DOHH2 (cell line): ENCODE data around the gene TMEM114.

Experiments used
- H3F3A ChIP-seq: fragments of 200-600 bp; sonication (generic), shearing (Covaris generic); 2 replicates; pipeline ENCODE4 v1.6.0; 2016; ENCODE audit warnings: antibody characterized with exemption, mild to moderate bottlenecking; ENCODE audit not compliant: control insufficient read depth, insufficient read depth
- H3K27ac ChIP-seq: fragments of 200-600 bp; sonication (generic); 2 replicates; pipeline ENCODE4 v1.5.1; 2014; ENCODE audit warnings: low read depth, mild to moderate bottlenecking, low read length, moderate library complexity
- H3K27me3 ChIP-seq: fragments of 200-600 bp; sonication (generic); 2 replicates; pipeline ENCODE4 v1.6.1; 2014; ENCODE audit warnings: mild to moderate bottlenecking, low read length, mixed read lengths; ENCODE audit not compliant: control insufficient read depth
- H3K36me3 ChIP-seq: fragments of 200-600 bp; sonication (generic); 2 replicates; pipeline ENCODE4 v1.6.1; 2014; ENCODE audit warnings: mild to moderate bottlenecking, low read length, moderate library complexity, mixed read lengths; ENCODE audit not compliant: control insufficient read depth
- H3K4me1 ChIP-seq: fragments of 200-600 bp; sonication (generic); 2 replicates; pipeline ENCODE4 v1.6.1; 2014; ENCODE audit warnings: mild to moderate bottlenecking, low read length, mixed read lengths; ENCODE audit not compliant: control insufficient read depth
- H3K4me2 ChIP-seq: fragments of 200-600 bp; sonication (generic); 2 replicates; pipeline ENCODE4 v1.6.0; 2014; ENCODE audit warnings: mild to moderate bottlenecking, low read length, moderate library complexity
- H3K4me3 ChIP-seq: fragments of 200-600 bp; sonication (generic); 2 replicates; pipeline ENCODE4 v1.5.1; 2014; ENCODE audit warnings: mild to moderate bottlenecking, low read length, mixed read lengths
- H3K79me2 ChIP-seq: fragments of 200-600 bp; sonication (generic); 2 replicates; pipeline ENCODE4 v1.6.1; 2014; ENCODE audit warnings: mild to moderate bottlenecking, low read length, mixed read lengths; ENCODE audit not compliant: control insufficient read depth
- H3K9me2 ChIP-seq: fragments of 200-600 bp; sonication (generic); replicated peaks from 2 replicates; pipeline ENCODE4 v1.6.1; 2014; ENCODE audit warnings: mild to moderate bottlenecking, low read length, mixed read lengths; ENCODE audit not compliant: control insufficient read depth
- H3K9me3 ChIP-seq: fragments of 200-600 bp; sonication (generic); 2 replicates; pipeline ENCODE4 v1.6.1; 2014; ENCODE audit warnings: antibody characterized with exemption, low read length, mixed read lengths; ENCODE audit not compliant: control insufficient read depth, insufficient read depth
- H4K20me1 ChIP-seq: fragments of 200-600 bp; sonication (generic); 2 replicates; pipeline ENCODE4 v1.6.0; 2014; ENCODE audit warnings: low read depth, mild to moderate bottlenecking, antibody characterized with exemption, low read length, moderate library complexity; ENCODE audit not compliant: control insufficient read depth, insufficient read depth
- CTCF ChIP-seq: fragments of 200-600 bp; sonication (generic); IDR thresholded peaks from one replicate; pipeline ENCODE4 v1.5.1; 2014; ENCODE audit warnings: antibody characterized with exemption, mild to moderate bottlenecking, low read depth, low read length; ENCODE audit not compliant: poor library complexity, severe bottlenecking
- EZH2phosphoT487 ChIP-seq: fragments of 200-600 bp; sonication (generic); IDR thresholded peaks from 2 replicates; pipeline ENCODE4 v1.6.1; 2017; ENCODE audit warnings: borderline replicate concordance, mild to moderate bottlenecking, antibody characterized with exemption, low read length, moderate library complexity, mixed read lengths

Gene TMEM114

DNA sequence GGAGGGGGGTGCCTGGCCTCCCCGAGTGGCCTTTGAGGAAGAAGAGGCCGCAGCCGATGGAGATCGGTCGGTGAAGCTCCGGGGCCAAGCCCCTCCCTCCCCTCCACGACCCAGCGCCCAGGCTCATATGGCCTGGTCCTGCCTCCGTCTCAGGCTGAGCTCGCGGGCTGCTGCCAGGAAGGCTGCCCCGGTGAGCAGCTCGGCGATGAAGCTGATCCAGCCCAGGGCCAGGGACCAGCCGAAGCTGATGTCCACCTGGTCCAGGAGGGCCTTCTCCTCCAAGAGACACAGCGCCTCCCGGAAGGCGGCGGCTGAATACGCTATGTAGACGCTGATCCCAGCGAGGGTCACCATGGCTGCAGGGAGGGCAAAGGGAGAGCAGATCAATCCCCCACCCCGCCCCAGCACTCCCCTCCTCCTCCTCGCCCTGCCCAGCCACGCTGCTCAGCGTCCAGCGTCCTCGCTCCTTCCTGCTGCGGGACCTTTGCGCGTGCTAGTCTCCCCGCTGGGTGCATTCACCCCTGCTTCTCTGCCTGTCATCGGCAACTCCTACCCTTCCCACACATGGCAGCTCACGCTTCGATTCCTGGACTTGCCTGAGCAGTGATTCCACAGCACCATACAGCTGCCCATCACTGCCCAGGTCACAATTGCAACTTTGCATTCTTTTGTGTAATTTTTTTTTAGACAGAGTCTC, 20.5 kb downstream of the TMEM114 start:
- Histone ChIP-seq H3K9me3 (no peaks in the 10 kb centered on the region), H3F3A (0 out of 2 replicates have a peak, but pooled peaks cover 3% of the 10 kb centered on the region), H3K4me3 (no peak overlapping the region), H3K4me2 (no peak overlapping the region), H3K27ac (no peak overlapping the region), H3K36me3 (no peaks in the 10 kb centered on the region), H3K9me2 (no peaks in the 10 kb centered on the region), H3K27me3 (no peaks in the 10 kb centered on the region; the same call in 1 of the 2 replicates), H3K4me1 (no peaks in the 10 kb centered on the region), H3K79me2 (no peaks in the 10 kb centered on the region), H4K20me1 (no peaks in the 10 kb centered on the region)
- TF ChIP-seq CTCF (no peak), EZH2phosphoT487 (no peak)

- Histone ChIP-seq H3F3A (peaks cover 4% of the 10 kb centered on the region; the same call in 1 of the 2 replicates), H3K79me2 (no peaks in the 10 kb centered on the region), H3K27ac (no peak overlapping the region), H4K20me1 (no peaks in the 10 kb centered on the region), H3K9me2 (no peaks in the 10 kb centered on the region), H3K9me3 (peaks cover 8% of the 10 kb centered on the region; the same call in 1 of the 2 replicates), H3K36me3 (no peaks in the 10 kb centered on the region), H3K4me2 (no peak overlapping the region), H3K4me1 (no peaks in the 10 kb centered on the region), H3K4me3 (no peak overlapping the region), H3K27me3 (no peaks in the 10 kb centered on the region; the same call in 1 of the 2 replicates)
- TF ChIP-seq CTCF (no peak), EZH2phosphoT487 (no peak)
Measured at GRCh38 chr16:8568231-8568617, 22.1 kb downstream of the TMEM114 start.

GRCh38 chr16:8567355-8568230, 22.7 kb downstream of the TMEM114 start:
- Histone ChIP-seq H3K4me1 (no peaks in the 10 kb centered on the region), H3K4me3 (no peak overlapping the region), H3K79me2 (no peaks in the 10 kb centered on the region), H3K36me3 (no peaks in the 10 kb centered on the region), H3K9me2 (no peaks in the 10 kb centered on the region), H3K4me2 (no peak overlapping the region), H3F3A (peaks cover 11% of the 10 kb centered on the region), H3K27me3 (no peaks in the 10 kb centered on the region; the same call in 1 of the 2 replicates), H4K20me1 (no peaks in the 10 kb centered on the region), H3K9me3 (peaks cover 14% of the 10 kb centered on the region), H3K27ac (no peak overlapping the region)
- TF ChIP-seq EZH2phosphoT487 (no peak), CTCF (peak; percentile 98)
